Naive thymus-derived CD4-positive, alpha-beta T cell (primary cell): Measurements from ENCODE around the gene TPGS2. TPM values are rescaled to one million over a fixed set of nuclear protein-coding genes. Genes with fewer than 3 reads are reported as not detected.

Experiments
- ATAC-seq: fragments of 150-1000 bp; cut with Tn5 transposase; 2 replicates; pipeline ENCODE4 v1.10.0; 2021; ENCODE audit warnings: mild to moderate bottlenecking, moderate library complexity
- CTCF ChIA-PET: fragments of 350-600 bp; sonication (Branson Sonifier 250); formaldehyde crosslinking; loops from one replicate; lab custom pipeline; 2021; ENCODE audit warnings: antibody characterized with exemption; lab: Charles Lee
- POLR2A ChIA-PET: fragments of 350-600 bp; sonication (Branson Sonifier 250); formaldehyde crosslinking; loops from one replicate; lab custom pipeline; 2021; ENCODE audit warnings: antibody characterized with exemption, inconsistent platforms; lab: Charles Lee
- DNase-seq, 9 donors: peaks; one replicate each; pipeline versions ENCODE4 v3.0.0 to v3.0.0-alpha.2; 2020 to 2022; ENCODE audit warnings: mixed read lengths in 1 of 9
- H3K27ac ChIP-seq: one replicate; pipeline ENCODE4 v1.7.0; 2013; ENCODE audit warnings: mild to moderate bottlenecking, low read depth, low read length, moderate library complexity
- H3K27me3 ChIP-seq, 2 donors: one replicate each; pipeline ENCODE4 v1.7.0; 2013; ENCODE audit warnings: low read length in 2 of 2, mild to moderate bottlenecking in 2 of 2, moderate library complexity in 2 of 2; ENCODE audit not compliant: control insufficient read depth in 2 of 2, insufficient read depth in 2 of 2
- H3K36me3 ChIP-seq, 3 experiments: 1 replicate in 2 of 3; 2 replicates in 1 of 3; pipeline ENCODE4 v1.7.0; 2013; ENCODE audit warnings: low read length in 3 of 3, mild to moderate bottlenecking in 3 of 3, moderate library complexity in 1 of 3; ENCODE audit not compliant: insufficient read depth in 3 of 3, control insufficient read depth in 2 of 3
- H3K4me1 ChIP-seq, 2 donors: one replicate each; pipeline ENCODE4 v1.7.0; 2013; ENCODE audit warnings: low read length in 2 of 2, mild to moderate bottlenecking in 2 of 2, moderate library complexity in 1 of 2; ENCODE audit not compliant: control insufficient read depth in 2 of 2, insufficient read depth in 2 of 2
- H3K4me3 ChIP-seq: 2 replicates; pipeline ENCODE4 v1.7.0; 2013; ENCODE audit warnings: mild to moderate bottlenecking, low read length
- H3K9me3 ChIP-seq, 3 experiments: 1 replicate in 2 of 3; 2 replicates in 1 of 3; pipeline ENCODE4 v1.7.0; 2013; ENCODE audit warnings: low read length in 3 of 3; ENCODE audit not compliant: control insufficient read depth in 2 of 3
- H3K27ac Mint-ChIP-seq, 9 donors: one replicate each; pipeline ENCODE4 v1.8.0; 2020 to 2022; ENCODE audit warnings: mixed read lengths in 9 of 9, mild to moderate bottlenecking in 8 of 9, moderate library complexity in 5 of 9, inconsistent platforms in 2 of 9
- H3K27me3 Mint-ChIP-seq, 5 donors: one replicate each; pipeline ENCODE4 v1.8.0; 2021 to 2022; ENCODE audit warnings: mixed read lengths in 5 of 5, mild to moderate bottlenecking in 1 of 5
- H3K36me3 Mint-ChIP-seq, 5 donors: one replicate each; pipeline ENCODE4 v1.8.0; 2020 to 2022; ENCODE audit warnings: mixed read lengths in 5 of 5, mild to moderate bottlenecking in 3 of 5, inconsistent platforms in 1 of 5
- H3K4me1 Mint-ChIP-seq, 7 donors: one replicate each; pipeline ENCODE4 v1.8.0; 2020 to 2022; ENCODE audit warnings: mixed read lengths in 7 of 7, mild to moderate bottlenecking in 3 of 7, inconsistent platforms in 1 of 7
- H3K4me3 Mint-ChIP-seq, 10 donors: one replicate each; pipeline ENCODE4 v1.8.0; 2020 to 2022; ENCODE audit warnings: mild to moderate bottlenecking in 10 of 10, mixed read lengths in 10 of 10, moderate library complexity in 6 of 10, inconsistent platforms in 2 of 10
- H3K9me3 Mint-ChIP-seq, 11 donors: one replicate each; pipeline ENCODE4 v1.8.0; 2020 to 2022; ENCODE audit warnings: mixed read lengths in 11 of 11, mild to moderate bottlenecking in 4 of 11, inconsistent platforms in 1 of 11, moderate library complexity in 1 of 11
- intact Hi-C, 2 donors: fragments of 100-400 bp; cut with micrococcal nuclease; formaldehyde crosslinking; loops; one replicate each; pipeline ENCODE4 v1.15.1; 2023
- polyA plus RNA-seq, 2 donors: library from polyadenylated mRNA; unstranded; fragments of 300-500 nt; fragmentation: Illumina TruSeq; gene quantifications; one replicate each; pipeline ENCODE4 v1.2.3, GENCODE V29; 2021
- total RNA-seq, 6 experiments: library from RNA in 5 of 6; stranded (reverse) in 5 of 6; gene quantifications; 1 replicate in 5 of 6; 2 replicates in 1 of 6; pipeline ENCODE4 v1.2.3 and lab custom pipeline; 2021 to 2026

The TPGS2 gene
- total and polyA plus RNA-seq, 7 experiments from 2014 or later = 16.9 to 92.8 (median 53.7) TPM

DNA sequence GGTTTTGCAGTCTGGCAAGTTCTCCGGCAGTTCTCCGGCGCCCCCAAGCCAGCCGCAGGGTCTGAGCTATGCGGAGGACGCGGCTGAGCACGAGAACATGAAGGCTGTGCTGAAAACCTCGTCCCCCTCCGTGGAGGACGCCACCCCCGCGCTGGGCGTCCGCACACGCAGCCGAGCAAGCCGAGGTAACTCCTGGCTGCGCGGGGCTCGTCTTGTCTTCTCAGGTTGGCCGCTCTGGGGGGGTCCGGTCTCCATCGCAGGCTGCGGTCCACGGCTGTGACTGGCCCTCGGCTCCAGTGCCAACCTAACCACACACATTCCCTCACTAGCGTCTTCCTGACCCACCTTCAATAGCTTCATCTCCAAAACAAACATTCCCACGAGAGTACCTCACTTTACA is 68.2 kb downstream of the TPGS2 start:
- H3K9me3 ChIP-seq = no peaks in the 10 kb centered on the region
- Mint-ChIP-seq H3K4me1 (no peaks in the 10 kb centered on the region), H3K27me3 (peaks cover 3 to 20% (median 11%) of the 10 kb centered on the region in 5 donors), H3K36me3 (no peaks in the 10 kb centered on the region), H3K27ac (no peak overlapping the region), H3K4me3 (no peak overlapping the region), H3K9me3 (peaks cover 0 to 5% (median 0%) of the 10 kb centered on the region in 11 donors)
- no peak overlapping the region for H3K4me3 ChIP-seq
- ChIA-PET CTCF (no interaction called here), POLR2A (no interaction called here)
- no peak for DNase-seq
- H3K27ac ChIP-seq = no peak overlapping the region
- H3K4me1 ChIP-seq = no peaks in the 10 kb centered on the region
- ATAC-seq = no peak
- intact Hi-C loops = no loop called here
- H3K36me3 ChIP-seq = no peaks in the 10 kb centered on the region
- no peaks in the 10 kb centered on the region for H3K27me3 ChIP-seq

DNA sequence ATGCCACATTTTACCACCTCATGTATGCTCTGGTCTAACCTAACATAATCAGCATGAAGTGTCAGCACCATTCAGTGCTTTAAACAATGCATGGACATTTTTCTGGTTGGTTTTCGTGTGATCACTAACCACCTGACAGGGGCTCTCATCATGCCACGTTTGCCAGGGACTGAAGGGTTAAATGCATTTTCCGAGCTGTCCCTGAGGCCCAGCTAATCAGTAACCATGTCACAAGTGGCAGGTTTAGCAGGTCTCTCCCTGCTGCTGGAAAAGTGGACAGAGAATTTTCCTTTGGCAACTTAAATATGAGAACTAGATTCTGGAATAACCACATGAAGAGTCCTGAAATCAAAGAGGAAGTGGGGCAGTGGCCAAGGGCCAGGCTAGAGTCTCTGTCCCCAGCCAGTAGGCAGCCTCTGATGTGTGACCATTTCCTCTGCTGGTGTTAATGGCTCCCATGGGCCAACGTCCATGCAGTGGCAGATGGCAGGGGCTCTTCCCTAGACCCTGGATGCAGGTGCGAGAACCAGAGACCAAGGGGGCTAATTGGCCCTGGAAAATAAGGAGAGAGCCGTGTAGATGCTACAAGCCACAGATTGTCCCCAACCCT is 69.5 kb downstream of the TPGS2 start:
- H3K4me3 Mint-ChIP-seq = no peak overlapping the region
- ChIA-PET CTCF (no interaction called here), POLR2A (no interaction called here)
- H3K9me3 Mint-ChIP-seq = peaks cover 0 to 5% (median 0%) of the 10 kb centered on the region in 11 donors
- H3K27ac Mint-ChIP-seq = no peak overlapping the region
- peaks cover 3 to 20% (median 11%) of the 10 kb centered on the region in 5 donors for H3K27me3 Mint-ChIP-seq
- intact Hi-C loops = no loop called here
- no peaks in the 10 kb centered on the region for H3K36me3 Mint-ChIP-seq
- ATAC-seq = no peak
- no peaks in the 10 kb centered on the region for H3K4me1 Mint-ChIP-seq
- Histone ChIP-seq H3K27me3 (no peaks in the 10 kb centered on the region), H3K9me3 (no peaks in the 10 kb centered on the region), H3K27ac (no peak overlapping the region), H3K36me3 (no peaks in the 10 kb centered on the region), H3K4me1 (no peaks in the 10 kb centered on the region), H3K4me3 (no peak overlapping the region)
- no peak for DNase-seq

DNA sequence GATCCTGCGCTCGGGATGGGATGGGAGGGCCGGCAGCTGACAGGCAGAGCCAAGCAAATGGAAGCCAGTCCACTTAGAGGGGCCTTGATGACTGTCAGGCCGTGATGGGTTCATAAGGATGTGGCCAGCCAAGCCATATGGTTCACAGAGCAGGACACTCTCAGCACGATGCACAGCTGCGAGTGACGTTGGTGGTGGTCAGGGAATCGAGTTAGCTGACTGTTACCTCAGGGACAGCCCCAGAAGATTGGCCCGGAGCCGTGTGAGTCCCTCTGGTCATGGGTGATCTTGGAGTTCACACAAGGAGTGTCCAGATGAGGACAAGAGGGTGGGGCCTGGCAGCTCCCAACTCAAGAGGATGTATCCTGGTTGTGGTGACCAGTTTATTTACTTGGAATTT is 70.2 kb downstream of the TPGS2 start:
- DNase-seq = no peak
- POLR2A ChIA-PET = no interaction called here
- Histone ChIP-seq H3K9me3 (no peaks in the 10 kb centered on the region), H3K36me3 (no peaks in the 10 kb centered on the region), H3K27ac (no peak overlapping the region), H3K4me3 (no peak overlapping the region), H3K27me3 (no peaks in the 10 kb centered on the region), H3K4me1 (no peaks in the 10 kb centered on the region)
- intact Hi-C loops = no loop called here
- Mint-ChIP-seq H3K27ac (no peak overlapping the region), H3K9me3 (peaks cover 0 to 5% (median 0%) of the 10 kb centered on the region in 11 donors), H3K4me3 (no peak overlapping the region), H3K27me3 (peaks cover 3 to 20% (median 13%) of the 10 kb centered on the region in 5 donors), H3K36me3 (no peaks in the 10 kb centered on the region), H3K4me1 (no peaks in the 10 kb centered on the region)
- no peak for ATAC-seq
- CTCF ChIA-PET = no interaction called here

DNA sequence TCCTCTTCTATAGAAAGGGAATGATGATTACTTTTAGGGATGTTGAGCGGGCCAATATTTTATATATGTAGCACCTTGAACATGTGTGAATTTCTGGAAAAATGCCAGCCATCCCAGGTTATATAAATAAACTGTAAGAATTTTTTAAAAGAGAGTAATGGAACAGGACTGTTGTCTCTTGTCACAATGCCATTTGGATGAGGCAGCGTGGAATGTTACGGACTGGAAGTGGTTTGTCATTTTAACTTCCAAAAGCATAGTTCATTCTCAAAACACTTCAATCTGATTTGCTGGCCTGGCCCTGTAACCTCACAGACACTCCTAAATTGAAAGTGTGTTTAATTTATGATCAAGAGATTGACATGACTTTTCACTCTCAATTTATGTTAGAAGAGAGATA is 70.8 kb downstream of the TPGS2 start:
- peaks cover 5 to 22% (median 16%) of the 10 kb centered on the region in 5 donors for H3K27me3 Mint-ChIP-seq
- H3K27ac Mint-ChIP-seq = no peak overlapping the region
- no peaks in the 10 kb centered on the region for H3K4me1 ChIP-seq
- H3K36me3 ChIP-seq = no peaks in the 10 kb centered on the region
- no peaks in the 10 kb centered on the region for H3K27me3 ChIP-seq
- DNase-seq (no peak), ATAC-seq (no peak)
- no peak overlapping the region for H3K27ac ChIP-seq
- POLR2A ChIA-PET = no interaction called here
- no peak overlapping the region for H3K4me3 ChIP-seq
- intact Hi-C loops = no loop called here
- CTCF ChIA-PET = no interaction called here
- no peaks in the 10 kb centered on the region for H3K4me1 Mint-ChIP-seq
- no peaks in the 10 kb centered on the region for H3K36me3 Mint-ChIP-seq
- H3K9me3 ChIP-seq = no peaks in the 10 kb centered on the region
- H3K4me3 Mint-ChIP-seq = no peak overlapping the region
- H3K9me3 Mint-ChIP-seq = peaks cover 0 to 5% (median 0%) of the 10 kb centered on the region in 11 donors

DNA sequence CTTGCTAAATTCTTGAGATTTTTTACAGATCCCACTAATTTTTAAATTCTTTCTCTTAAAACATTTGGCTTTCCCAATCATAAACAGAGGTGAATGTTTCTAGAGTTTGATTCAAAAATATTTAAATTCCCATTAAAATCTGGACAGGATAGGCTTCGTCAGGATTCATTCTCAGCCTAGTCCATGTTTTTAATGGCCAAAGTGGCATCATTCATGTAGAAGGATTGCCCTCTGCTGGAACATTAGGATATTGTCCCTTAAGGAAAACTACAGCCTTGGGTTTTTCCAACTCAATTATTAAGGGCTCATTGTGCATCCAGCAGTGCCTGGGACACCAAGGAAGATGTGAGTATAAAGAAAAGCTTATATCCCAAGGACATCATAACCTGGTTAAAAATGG is 71.7 kb downstream of the TPGS2 start:
- Histone ChIP-seq H3K4me3 (no peak overlapping the region), H3K36me3 (no peaks in the 10 kb centered on the region), H3K9me3 (no peaks in the 10 kb centered on the region), H3K27me3 (no peaks in the 10 kb centered on the region), H3K4me1 (no peaks in the 10 kb centered on the region), H3K27ac (no peak overlapping the region)
- Mint-ChIP-seq H3K27me3 (peaks cover 5 to 27% (median 16%) of the 10 kb centered on the region in 5 donors), H3K4me3 (no peak overlapping the region), H3K4me1 (no peaks in the 10 kb centered on the region), H3K27ac (no peak overlapping the region), H3K36me3 (no peaks in the 10 kb centered on the region), H3K9me3 (peaks cover 0 to 5% (median 0%) of the 10 kb centered on the region in 11 donors)
- POLR2A ChIA-PET = no interaction called here
- intact Hi-C loops = no loop called here
- CTCF ChIA-PET = no interaction called here
- ATAC-seq (no peak), DNase-seq (no peak)

DNA sequence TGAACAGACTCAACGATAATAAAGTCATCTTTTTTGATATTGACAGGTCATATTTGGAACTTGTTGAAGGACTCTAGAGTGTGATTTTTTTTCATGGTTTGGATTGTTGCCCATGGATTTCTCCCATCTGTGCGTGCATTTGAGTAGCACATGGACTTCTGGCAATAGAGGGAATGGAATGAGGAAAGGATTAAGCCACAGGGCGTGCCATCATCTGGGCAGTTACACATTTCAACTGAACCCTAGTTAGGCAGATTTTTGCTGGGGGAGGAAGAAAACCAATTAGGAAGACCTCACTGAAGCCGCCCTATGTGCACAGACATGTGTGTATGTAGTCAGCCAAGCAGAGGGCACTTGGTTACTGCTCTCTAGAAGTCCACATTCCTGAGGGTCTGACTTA is 72.6 kb downstream of the TPGS2 start:
- no peak overlapping the region for H3K4me3 Mint-ChIP-seq
- CTCF ChIA-PET = no interaction called here
- Histone ChIP-seq H3K27me3 (no peaks in the 10 kb centered on the region), H3K36me3 (no peaks in the 10 kb centered on the region), H3K9me3 (no peaks in the 10 kb centered on the region), H3K27ac (no peak overlapping the region), H3K4me3 (no peak overlapping the region), H3K4me1 (no peaks in the 10 kb centered on the region)
- peaks cover 5 to 26% (median 18%) of the 10 kb centered on the region in 5 donors for H3K27me3 Mint-ChIP-seq
- intact Hi-C loops = no loop called here
- DNase-seq = no peak
- no peaks in the 10 kb centered on the region for H3K36me3 Mint-ChIP-seq
- no peak overlapping the region for H3K27ac Mint-ChIP-seq
- no peaks in the 10 kb centered on the region for H3K4me1 Mint-ChIP-seq
- POLR2A ChIA-PET = no interaction called here
- peaks cover 0 to 2% (median 0%) of the 10 kb centered on the region in 11 donors for H3K9me3 Mint-ChIP-seq
- ATAC-seq = no peak
